GM23338 (cell line): Measurements from ENCODE around the gene ESPNL. TPM values are rescaled to one million over a fixed set of nuclear protein-coding genes. Genes with fewer than 3 reads are reported as not detected.

Experiments
- ATAC-seq: fragments of 200-7000 bp; cut with Tn5 transposase; 3 replicates; pipeline ENCODE4 v1.9.1; 2020
- DNase-seq: peaks from one replicate; pipeline ENCODE4 v3.0.0-alpha.2; 2015; ENCODE audit warnings: low spot score
- H2AFZ ChIP-seq: fragments of 200-600 bp; sonication (generic); 2 replicates; pipeline ENCODE4 v1.8.0; 2016; ENCODE audit warnings: antibody characterized with exemption, mild to moderate bottlenecking, moderate library complexity
- H3F3A ChIP-seq: fragments of 200-600 bp; sonication (generic); replicated peaks from 2 replicates; pipeline ENCODE4 v1.8.0; 2017; ENCODE audit warnings: antibody characterized with exemption, mixed run types, low read depth
- H3K27ac ChIP-seq: fragments of 200-600 bp; sonication (generic); 2 replicates; pipeline ENCODE4 v1.6.1; 2016; ENCODE audit warnings: low read depth
- H3K27me3 ChIP-seq: fragments of 200-600 bp; sonication (generic); 2 replicates; pipeline ENCODE4 v1.8.0; 2016; ENCODE audit warnings: mild to moderate bottlenecking, mixed run types, moderate library complexity; ENCODE audit not compliant: insufficient read depth
- H3K36me3 ChIP-seq: fragments of 200-600 bp; sonication (generic); 2 replicates; pipeline ENCODE4 v1.8.0; 2016; ENCODE audit warnings: mild to moderate bottlenecking; ENCODE audit not compliant: insufficient read depth
- H3K4me1 ChIP-seq: fragments of 200-600 bp; sonication (generic); 2 replicates; pipeline ENCODE4 v1.8.0; 2016; ENCODE audit warnings: mild to moderate bottlenecking, moderate library complexity; ENCODE audit not compliant: insufficient read depth
- H3K4me2 ChIP-seq: fragments of 200-600 bp; sonication (generic); 2 replicates; pipeline ENCODE4 v1.7.1; 2017; ENCODE audit warnings: mixed run types
- H3K4me3 ChIP-seq: fragments of 200-600 bp; sonication (generic); 2 replicates; pipeline ENCODE4 v1.6.1; 2016; ENCODE audit warnings: mixed run types
- H3K79me2 ChIP-seq: fragments of 200-600 bp; sonication (generic); replicated peaks from 2 replicates; pipeline ENCODE4 v1.8.0; 2017; ENCODE audit warnings: mild to moderate bottlenecking; ENCODE audit not compliant: insufficient read depth
- H3K9me2 ChIP-seq: fragments of 200-600 bp; sonication (generic); 2 replicates; pipeline ENCODE4 v1.8.0; 2017; ENCODE audit not compliant: insufficient read depth
- H4K20me1 ChIP-seq: fragments of 200-600 bp; sonication (generic); replicated peaks from 2 replicates; pipeline ENCODE4 v1.8.0; 2017; ENCODE audit warnings: mild to moderate bottlenecking; ENCODE audit not compliant: insufficient read depth
- H3K27ac Mint-ChIP-seq: 2 replicates; pipeline ENCODE4 v1.8.0; 2020; ENCODE audit warnings: inconsistent platforms, mild to moderate bottlenecking, moderate library complexity, mixed read lengths
- H3K27me3 Mint-ChIP-seq: 3 replicates; pipeline ENCODE4 v1.8.0; 2022; ENCODE audit warnings: low read depth, mild to moderate bottlenecking, moderate library complexity, mixed read lengths, inconsistent platforms; ENCODE audit not compliant: insufficient read depth, poor library complexity
- H3K36me3 Mint-ChIP-seq: 3 replicates; pipeline ENCODE4 v1.8.0; 2021; ENCODE audit warnings: low read depth, mild to moderate bottlenecking, inconsistent platforms, moderate library complexity, mixed read lengths
- H3K4me1 Mint-ChIP-seq: 3 replicates; pipeline ENCODE4 v1.8.0; 2020; ENCODE audit warnings: mild to moderate bottlenecking, inconsistent platforms, mixed read lengths
- H3K4me3 Mint-ChIP-seq: 3 replicates; pipeline ENCODE4 v1.8.0; 2021; ENCODE audit warnings: moderate library complexity, mild to moderate bottlenecking, inconsistent platforms, mixed read lengths
- H3K9me3 Mint-ChIP-seq: 3 replicates; pipeline ENCODE4 v1.8.0; 2020; ENCODE audit warnings: moderate library complexity, mild to moderate bottlenecking, inconsistent platforms, mixed read lengths
- CREB1 ChIP-seq: fragments of 250-450 bp; sonication (Bioruptor Pico); IDR thresholded peaks from 2 replicates; pipeline ENCODE4 v1.5.0; 2020; ENCODE audit warnings: low read depth, mild to moderate bottlenecking, moderate library complexity
- CTCF ChIP-seq, 2 experiments: fragments of 200-600 bp in 1 of 2; sonication (generic) in 1 of 2; conservative IDR thresholded peaks; 2 replicates each; pipeline versions ENCODE4 v1.5.1 to v1.6.1; 2016 to 2017; ENCODE audit warnings: antibody characterized with exemption in 2 of 2, low read depth in 2 of 2, mild to moderate bottlenecking in 2 of 2, moderate library complexity in 1 of 2
- ETS1 ChIP-seq: IDR thresholded peaks from 2 replicates; pipeline ENCODE4 v1.6.1; 2016; ENCODE audit warnings: antibody characterized with exemption
- EZH2phosphoT487 ChIP-seq: fragments of 200-600 bp; sonication (generic); IDR thresholded peaks from one replicate; pipeline ENCODE4 v1.8.1; 2018; ENCODE audit warnings: antibody characterized with exemption; ENCODE audit not compliant: unreplicated experiment
- JUNB ChIP-seq: IDR thresholded peaks from one replicate; pipeline ENCODE4 v1.6.1; 2016; ENCODE audit warnings: antibody characterized with exemption; ENCODE audit not compliant: unreplicated experiment
- NANOG ChIP-seq: IDR thresholded peaks from 2 replicates; pipeline ENCODE4 v1.6.1; 2016; ENCODE audit warnings: antibody characterized with exemption, borderline replicate concordance
- REST ChIP-seq: IDR thresholded peaks from one replicate; pipeline ENCODE4 v1.6.1; 2018; ENCODE audit warnings: antibody characterized with exemption; ENCODE audit not compliant: unreplicated experiment
- ZNF114 ChIP-seq: fragments of 250-450 bp; sonication (Bioruptor Pico); IDR thresholded peaks from 2 replicates; pipeline ENCODE4 v1.5.0; 2020; ENCODE audit warnings: mild to moderate bottlenecking, moderate library complexity
- ZNF331 ChIP-seq: fragments of 250-450 bp; sonication (Bioruptor Pico); IDR thresholded peaks from 2 replicates; pipeline ENCODE4 v1.5.0; 2020; ENCODE audit warnings: low read depth, mild to moderate bottlenecking, moderate library complexity
- polyA plus RNA-seq: library from polyadenylated mRNA; unstranded; fragments of >200 nt; fragmentation: Nextera tagmentation; extraction: Ambion mirVana; gene quantifications from 2 replicates; pipeline ENCODE4 v1.2.1, GENCODE V29; 2016
- total RNA-seq: library from RNA; depleted of rRNA; stranded (reverse); fragments of >200 nt; shearing (Covaris generic); gene quantifications from 2 replicates; pipeline ENCODE4 v1.2.3, GENCODE V29; 2014

Gene ESPNL
- total and polyA plus RNA-seq, 2 experiments from 2014 or later, result 0.44 to 3.1 TPM

DNA sequence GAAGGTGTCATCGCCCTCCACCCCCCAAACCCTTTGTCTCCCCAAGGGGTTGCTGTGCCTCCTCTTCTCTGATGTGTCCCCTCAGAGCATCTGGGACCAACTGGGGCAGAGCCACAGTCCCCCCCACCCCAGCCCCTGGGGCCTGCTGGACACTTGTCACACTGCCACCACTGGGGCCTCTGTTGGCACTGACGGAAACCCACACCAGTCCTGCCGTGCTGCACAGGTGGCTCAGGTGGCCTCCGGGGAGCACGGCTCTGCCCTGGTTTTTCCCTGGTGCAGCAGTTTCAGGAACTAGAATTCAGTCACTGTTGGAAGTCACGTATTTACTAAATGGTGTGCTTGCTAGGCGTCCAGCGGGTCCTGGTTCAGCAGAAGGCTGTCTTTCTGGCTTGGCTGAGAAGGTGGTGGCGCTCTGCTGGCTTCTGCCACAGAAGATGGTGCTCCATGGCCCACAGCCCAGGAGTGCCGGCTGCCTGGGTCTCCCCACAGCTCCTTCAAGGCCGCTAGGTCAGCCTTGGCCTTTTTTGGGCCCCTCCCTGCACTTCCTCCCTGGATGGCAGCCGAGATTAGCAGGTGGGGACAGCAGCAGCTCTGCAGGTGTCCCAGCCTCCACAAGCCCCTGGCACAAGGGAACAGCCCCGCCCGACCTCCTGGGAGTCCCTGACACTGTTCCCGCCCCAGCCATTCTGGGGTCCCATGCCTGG is 19.8 kb downstream of the ESPNL start:
- Histone ChIP-seq H3K4me2 (0 out of 2 replicates have a peak overlapping the region, but pooled peaks have one; percentile 14), H4K20me1 (no peaks in the 10 kb centered on the region), H3K4me3 (no peak overlapping the region), H3K27ac (no peak overlapping the region), H3F3A (no peaks in the 10 kb centered on the region), H3K27me3 (no peaks in the 10 kb centered on the region), H3K36me3 (no peaks in the 10 kb centered on the region), H3K79me2 (no peaks in the 10 kb centered on the region), H2AFZ (peak overlapping the region; percentile 66; the same call in 1 of the 2 replicates), H3K9me2 (no peaks in the 10 kb centered on the region), H3K4me1 (no peaks in the 10 kb centered on the region)
- no peak overlapping the region for H3K27ac Mint-ChIP-seq
- TF ChIP-seq REST (no peak), ZNF114 (CRISPR knock-in tag) (no peak), CREB1 (CRISPR knock-in tag) (no peak), NANOG (no peak), EZH2phosphoT487 (no peak), ETS1 (no peak), JUNB (no peak), ZNF331 (no peak), CTCF (conservative IDR thresholded peaks at IDR 0.05; ENCODE audit: low read depth in 2 of 2) (no peak)
- ATAC-seq (no peak; the same call in 2 of the 3 replicates), DNase-seq (no peak)
- peaks cover 12% of the 10 kb centered on the region for H3K27me3 Mint-ChIP-seq
- H3K4me3 Mint-ChIP-seq, result no peak overlapping the region
- H3K9me3 Mint-ChIP-seq, result 0 out of 3 replicates have a peak, but pooled peaks cover 4% of the 10 kb centered on the region
- no peaks in the 10 kb centered on the region for H3K4me1 Mint-ChIP-seq
- no peaks in the 10 kb centered on the region for H3K36me3 Mint-ChIP-seq
